Measurements from ENCODE around the gene ABCB8.

GRCh38 chr7:151046603-151047573, 18.6 kb downstream of the ABCB8 start:
- TF ChIP-seq CTCF (conservative IDR thresholded peaks at IDR 0.05), result no peak
- TF ChIP-seq ZFX (IDR thresholded peaks at IDR 0.05), result no peak

Measured in C4-2B (cell line).